NT2/D1 (cell line): ENCODE measurements around the gene SDR42E2.

Source experiments
- SUZ12 ChIP-seq: IDR thresholded peaks from 2 replicates; pipeline ENCODE4 v1.6.1; 2011; ENCODE audit not compliant: insufficient read length, insufficient read depth; ENCODE audit errors: extremely low read depth
- YY1 ChIP-seq: IDR thresholded peaks from 2 replicates; pipeline ENCODE4 v1.6.1; 2011; ENCODE audit not compliant: insufficient read length, insufficient read depth
- ZNF274 ChIP-seq: IDR thresholded peaks from 2 replicates; pipeline ENCODE4 v1.6.1; 2011; ENCODE audit warnings: mild to moderate bottlenecking, low read depth, low read length

GRCh38 chr16:22141767-22142166 is 20.5 kb upstream of the SDR42E2 start:
- no peak for TF ChIP-seq SUZ12
- TF ChIP-seq ZNF274, result no peak
- TF ChIP-seq YY1, result no peak
